Measurements from ENCODE around the gene ACAP2. TPM values are rescaled to one million over a fixed set of nuclear protein-coding genes. Genes with fewer than 3 reads are reported as not detected.

The ACAP2 gene
- total RNA-seq, 4 donors from 2014 or later, result 53.5 to 69.8 (median 62.5) TPM

GRCh38 chr3:195260280-195260905, 182.4 kb downstream of the ACAP2 start:
- 10 to 31% methylated on average over 7 to 34 of the region's 41 CpGs for WGBS, 2 donors
- peak overlapping the region; percentile 14 to 93 (median 64) for H3K27ac ChIP-seq
- no peaks in the 10 kb centered on the region for H3K9me3 ChIP-seq
- H3K36me3 ChIP-seq, result peaks cover 0 to 5% (median 0%) of the 10 kb centered on the region in 3 donors
- H3K4me1 ChIP-seq, result peaks cover 0 to 37% (median 10%) of the 10 kb centered on the region in 4 donors
- DNase-seq (ENCODE audit: low spot score in 2 of 2), result no peak
- TF ChIP-seq POLR2A (IDR thresholded peaks at IDR 0.05) (no peak), EP300 (IDR thresholded peaks at IDR 0.05) (no peak), CTCF (IDR thresholded peaks at IDR 0.05) (no peak)
- H3K27me3 ChIP-seq, result no peaks in the 10 kb centered on the region
- peak overlapping the region; percentile 51 to 93 (median 74) for H3K4me3 ChIP-seq

GRCh38 chr3:195259475-195260279, 183.1 kb downstream of the ACAP2 start:
- H3K4me3 ChIP-seq, result peak overlapping the region; percentile 51 to 93 (median 74)
- no peaks in the 10 kb centered on the region for H3K27me3 ChIP-seq
- peak; percentile 84 to 86 for DNase-seq (ENCODE audit: low spot score in 2 of 2)
- peaks cover 0 to 4% (median 0%) of the 10 kb centered on the region in 3 donors for H3K36me3 ChIP-seq
- peaks cover 0 to 41% (median 10%) of the 10 kb centered on the region in 4 donors for H3K4me1 ChIP-seq
- peak; percentile 61 to 100 (median 100) for TF ChIP-seq CTCF (IDR thresholded peaks at IDR 0.05)
- TF ChIP-seq POLR2A (IDR thresholded peaks at IDR 0.05), result peak; percentile 47 to 68
- TF ChIP-seq EP300 (IDR thresholded peaks at IDR 0.05), result peak in 1 of 2 donors; percentile 74
- H3K27ac ChIP-seq, result peak overlapping the region; percentile 70 to 93 (median 90)
- H3K9me3 ChIP-seq, result no peaks in the 10 kb centered on the region
- WGBS, 2 donors, result 8 to 20% methylated on average over 22 to 43 of the region's 82 CpGs

GRCh38 chr3:195259154-195259474, 183.7 kb downstream of the ACAP2 start:
- Histone ChIP-seq H3K9me3 (no peaks in the 10 kb centered on the region), H3K27me3 (no peaks in the 10 kb centered on the region), H3K27ac (peak overlapping the region; percentile 70 to 93 (median 90)), H3K4me1 (peaks cover 0 to 45% (median 10%) of the 10 kb centered on the region in 4 donors), H3K36me3 (peaks cover 0 to 4% (median 0%) of the 10 kb centered on the region in 3 donors), H3K4me3 (peak overlapping the region; percentile 51 to 93 (median 74))
- DNase-seq (ENCODE audit: low spot score in 2 of 2), result no peak
- WGBS, 2 donors, result 50 to 76% methylated on average over 4 to 7 of the region's 7 CpGs
- TF ChIP-seq POLR2A (IDR thresholded peaks at IDR 0.05), result no peak

- Histone ChIP-seq H3K36me3 (peaks cover 0 to 4% (median 0%) of the 10 kb centered on the region in 3 donors), H3K9me3 (no peaks in the 10 kb centered on the region), H3K27me3 (no peaks in the 10 kb centered on the region), H3K27ac (peak overlapping the region in 3 of 4 donors; percentile 90 to 93 (median 91)), H3K4me3 (peak overlapping the region in 2 of 4 donors; percentile 73 to 93), H3K4me1 (peaks cover 0 to 49% (median 10%) of the 10 kb centered on the region in 4 donors)
- TF ChIP-seq POLR2A (IDR thresholded peaks at IDR 0.05), result no peak
- no peak for TF ChIP-seq CTCF (IDR thresholded peaks at IDR 0.05)
- no peak for TF ChIP-seq EP300 (IDR thresholded peaks at IDR 0.05)
- WGBS, 2 donors, result 76 to 81% methylated on average over 14 of the region's 14 CpGs
- no peak for DNase-seq (ENCODE audit: low spot score in 2 of 2)
These were observed 184.2 kb downstream of the ACAP2 start for GRCh38 chr3:195258449-195259153.

Measured in tibial nerve (tissue), 4 donors.